Measurements from ENCODE around the gene MCM10. TPM values are rescaled to one million over a fixed set of nuclear protein-coding genes. Genes with fewer than 3 reads are reported as not detected.

MCM10 gene
- total and polyA plus RNA-seq, 2 experiments from 2014 or later: 38.2 to 43.0 TPM

DNA sequence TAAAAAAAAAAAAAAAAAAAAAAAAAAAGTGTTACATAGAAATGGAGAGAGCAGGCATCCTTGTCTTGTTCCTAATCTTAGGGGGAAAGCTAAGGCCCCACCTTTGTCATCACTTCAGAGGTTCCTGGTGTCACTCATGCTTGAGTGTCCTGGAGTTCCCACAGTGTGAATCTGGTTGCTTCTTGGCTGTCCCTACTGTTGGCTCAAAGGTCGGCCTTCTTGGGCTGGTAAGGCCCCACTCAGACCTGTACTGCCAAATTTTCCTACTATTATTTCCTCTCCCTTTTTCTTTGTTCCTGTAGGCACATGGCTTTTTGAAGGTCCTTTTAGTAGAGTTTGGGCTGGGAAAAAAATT, 39.9 kb upstream of the MCM10 start (continued):
- TF ChIP-seq, protein P1, sequence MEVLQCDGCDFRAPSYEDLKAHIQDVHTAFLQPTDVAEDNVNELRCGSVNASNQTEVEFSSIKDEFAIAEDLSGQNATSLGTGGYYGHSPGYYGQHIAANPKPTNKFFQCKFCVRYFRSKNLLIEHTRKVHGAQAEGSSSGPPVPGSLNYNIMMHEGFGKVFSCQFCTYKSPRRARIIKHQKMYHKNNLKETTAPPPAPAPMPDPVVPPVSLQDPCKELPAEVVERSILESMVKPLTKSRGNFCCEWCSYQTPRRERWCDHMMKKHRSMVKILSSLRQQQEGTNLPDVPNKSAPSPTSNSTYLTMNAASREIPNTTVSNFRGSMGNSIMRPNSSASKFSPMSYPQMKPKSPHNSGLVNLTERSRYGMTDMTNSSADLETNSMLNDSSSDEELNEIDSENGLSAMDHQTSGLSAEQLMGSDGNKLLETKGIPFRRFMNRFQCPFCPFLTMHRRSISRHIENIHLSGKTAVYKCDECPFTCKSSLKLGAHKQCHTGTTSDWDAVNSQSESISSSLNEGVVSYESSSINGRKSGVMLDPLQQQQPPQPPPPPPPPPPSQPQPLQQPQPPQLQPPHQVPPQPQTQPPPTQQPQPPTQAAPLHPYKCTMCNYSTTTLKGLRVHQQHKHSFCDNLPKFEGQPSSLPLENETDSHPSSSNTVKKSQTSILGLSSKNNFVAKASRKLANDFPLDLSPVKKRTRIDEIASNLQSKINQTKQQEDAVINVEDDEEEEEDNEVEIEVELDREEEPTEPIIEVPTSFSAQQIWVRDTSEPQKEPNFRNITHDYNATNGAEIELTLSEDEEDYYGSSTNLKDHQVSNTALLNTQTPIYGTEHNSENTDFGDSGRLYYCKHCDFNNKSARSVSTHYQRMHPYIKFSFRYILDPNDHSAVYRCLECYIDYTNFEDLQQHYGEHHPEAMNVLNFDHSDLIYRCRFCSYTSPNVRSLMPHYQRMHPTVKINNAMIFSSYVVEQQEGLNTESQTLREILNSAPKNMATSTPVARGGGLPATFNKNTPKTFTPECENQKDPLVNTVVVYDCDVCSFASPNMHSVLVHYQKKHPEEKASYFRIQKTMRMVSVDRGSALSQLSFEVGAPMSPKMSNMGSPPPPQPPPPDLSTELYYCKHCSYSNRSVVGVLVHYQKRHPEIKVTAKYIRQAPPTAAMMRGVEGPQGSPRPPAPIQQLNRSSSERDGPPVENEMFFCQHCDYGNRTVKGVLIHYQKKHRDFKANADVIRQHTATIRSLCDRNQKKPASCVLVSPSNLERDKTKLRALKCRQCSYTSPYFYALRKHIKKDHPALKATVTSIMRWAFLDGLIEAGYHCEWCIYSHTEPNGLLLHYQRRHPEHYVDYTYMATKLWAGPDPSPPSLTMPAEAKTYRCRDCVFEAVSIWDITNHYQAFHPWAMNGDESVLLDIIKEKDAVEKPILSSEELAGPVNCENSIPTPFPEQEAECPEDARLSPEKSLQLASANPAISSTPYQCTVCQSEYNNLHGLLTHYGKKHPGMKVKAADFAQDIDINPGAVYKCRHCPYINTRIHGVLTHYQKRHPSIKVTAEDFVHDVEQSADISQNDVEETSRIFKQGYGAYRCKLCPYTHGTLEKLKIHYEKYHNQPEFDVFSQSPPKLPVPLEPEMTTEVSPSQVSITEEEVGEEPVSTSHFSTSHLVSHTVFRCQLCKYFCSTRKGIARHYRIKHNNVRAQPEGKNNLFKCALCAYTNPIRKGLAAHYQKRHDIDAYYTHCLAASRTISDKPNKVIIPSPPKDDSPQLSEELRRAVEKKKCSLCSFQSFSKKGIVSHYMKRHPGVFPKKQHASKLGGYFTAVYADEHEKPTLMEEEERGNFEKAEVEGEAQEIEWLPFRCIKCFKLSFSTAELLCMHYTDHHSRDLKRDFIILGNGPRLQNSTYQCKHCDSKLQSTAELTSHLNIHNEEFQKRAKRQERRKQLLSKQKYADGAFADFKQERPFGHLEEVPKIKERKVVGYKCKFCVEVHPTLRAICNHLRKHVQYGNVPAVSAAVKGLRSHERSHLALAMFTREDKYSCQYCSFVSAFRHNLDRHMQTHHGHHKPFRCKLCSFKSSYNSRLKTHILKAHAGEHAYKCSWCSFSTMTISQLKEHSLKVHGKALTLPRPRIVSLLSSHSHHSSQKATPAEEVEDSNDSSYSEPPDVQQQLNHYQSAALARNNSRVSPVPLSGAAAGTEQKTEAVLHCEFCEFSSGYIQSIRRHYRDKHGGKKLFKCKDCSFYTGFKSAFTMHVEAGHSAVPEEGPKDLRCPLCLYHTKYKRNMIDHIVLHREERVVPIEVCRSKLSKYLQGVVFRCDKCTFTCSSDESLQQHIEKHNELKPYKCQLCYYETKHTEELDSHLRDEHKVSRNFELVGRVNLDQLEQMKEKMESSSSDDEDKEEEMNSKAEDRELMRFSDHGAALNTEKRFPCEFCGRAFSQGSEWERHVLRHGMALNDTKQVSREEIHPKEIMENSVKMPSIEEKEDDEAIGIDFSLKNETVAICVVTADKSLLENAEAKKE (CRISPR knock-in tag; IDR thresholded peaks at IDR 0.05): no peak
- TF ChIP-seq ZNF331 (CRISPR knock-in tag; IDR thresholded peaks at IDR 0.05; ENCODE audit: low read depth) (no peak), EZH2phosphoT487 (IDR thresholded peaks at IDR 0.05; ENCODE audit: unreplicated experiment) (no peak), CREB1 (CRISPR knock-in tag; IDR thresholded peaks at IDR 0.05; ENCODE audit: low read depth) (no peak), NANOG (IDR thresholded peaks at IDR 0.05; ENCODE audit: borderline replicate concordance) (no peak), POLR2AphosphoS5 (IDR thresholded peaks at IDR 0.05; ENCODE audit: low read depth) (no peak)

GRCh38 chr10:13136651-13137050, 24.7 kb upstream of the MCM10 start:
- DNase-seq (ENCODE audit: low spot score) (no peak), ATAC-seq (no peak)
- H3K79me2 ChIP-seq (replicated peaks; ENCODE audit: insufficient read depth): no peaks in the 10 kb centered on the region
- no peaks in the 10 kb centered on the region for H3K27me3 ChIP-seq (ENCODE audit: insufficient read depth)
- Mint-ChIP-seq H3K36me3 (ENCODE audit: low read depth) (0 out of 3 replicates have a peak, but pooled peaks cover 2% of the 10 kb centered on the region), H3K27me3 (ENCODE audit: insufficient read depth, low read depth, poor library complexity) (peaks cover 1% of the 10 kb centered on the region), H3K4me3 (no peak overlapping the region), H3K9me3 (no peaks in the 10 kb centered on the region), H3K27ac (no peak overlapping the region), H3K4me1 (peaks cover 23% of the 10 kb centered on the region)
- no peak overlapping the region for H3K4me2 ChIP-seq
- no peak overlapping the region for H3K27ac ChIP-seq (ENCODE audit: low read depth)
- no peaks in the 10 kb centered on the region for H3K36me3 ChIP-seq (ENCODE audit: insufficient read depth)
- H3F3A ChIP-seq (replicated peaks; ENCODE audit: low read depth): no peaks in the 10 kb centered on the region
- no peak for TF ChIP-seq CREB1 (CRISPR knock-in tag; IDR thresholded peaks at IDR 0.05; ENCODE audit: low read depth)
- TF ChIP-seq EZH2phosphoT487 (IDR thresholded peaks at IDR 0.05; ENCODE audit: unreplicated experiment): no peak
- TF ChIP-seq ETS1 (IDR thresholded peaks at IDR 0.05): no peak
- TF ChIP-seq NANOG (IDR thresholded peaks at IDR 0.05; ENCODE audit: borderline replicate concordance): no peak
- TF ChIP-seq, protein P1 (CRISPR knock-in tag; IDR thresholded peaks at IDR 0.05): no peak
- TF ChIP-seq ZNF114 (CRISPR knock-in tag; IDR thresholded peaks at IDR 0.05): no peak
- no peak for TF ChIP-seq JUNB (IDR thresholded peaks at IDR 0.05; ENCODE audit: unreplicated experiment)
- H3K9me2 ChIP-seq (ENCODE audit: insufficient read depth): no peaks in the 10 kb centered on the region
- H4K20me1 ChIP-seq (replicated peaks; ENCODE audit: insufficient read depth): no peaks in the 10 kb centered on the region
- no peak overlapping the region for H3K4me3 ChIP-seq
- no peak overlapping the region for H2AFZ ChIP-seq
- peaks cover 13% of the 10 kb centered on the region for H3K4me1 ChIP-seq (ENCODE audit: insufficient read depth)

All from GM23338 (cell line).